ENCODE results near the gene NPM1. TPM values are rescaled to one million over a fixed set of nuclear protein-coding genes. Genes with fewer than 3 reads are reported as not detected.
A peak's percentile ranks its signal among the peaks of the same experiment; 100 is the strongest.

The NPM1 gene
- total RNA-seq, 1 donor from 2014 or later, result 1,016 TPM

DNA sequence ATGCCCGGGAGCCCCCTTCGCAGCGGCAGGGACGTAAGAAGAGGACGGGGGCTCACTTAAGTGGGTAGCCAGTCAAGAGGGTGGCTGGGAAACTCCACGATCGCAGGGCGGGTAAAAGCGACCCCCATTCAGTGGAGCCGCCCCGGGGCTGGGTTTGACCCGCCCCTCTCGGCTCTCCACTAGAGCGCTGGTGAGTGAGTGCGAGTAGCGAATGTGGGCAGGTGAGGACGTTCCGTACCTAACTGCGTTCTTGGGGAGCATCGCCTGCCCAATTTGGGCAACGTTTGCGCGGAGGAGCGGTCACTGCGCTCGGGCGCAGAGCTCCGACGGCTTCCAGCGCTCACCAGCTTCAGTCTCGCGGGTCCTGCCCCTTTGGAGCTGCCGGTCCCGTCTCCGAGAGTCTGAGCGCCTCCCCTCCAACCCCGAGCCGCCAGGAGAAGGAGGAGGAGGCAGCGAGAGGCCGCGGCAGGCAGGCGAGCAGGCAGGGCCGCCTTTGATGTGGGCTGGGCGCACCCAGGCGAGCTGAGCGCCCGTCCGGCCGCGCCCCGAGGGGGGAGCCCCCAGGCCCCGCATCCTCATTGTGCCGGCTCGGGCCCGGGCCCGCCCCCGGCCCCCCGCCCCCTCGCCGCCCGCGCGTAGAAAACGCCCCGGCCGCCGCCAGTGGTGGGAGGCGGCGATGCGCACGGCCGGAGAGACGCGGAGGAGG is 31.5 kb downstream of the NPM1 start, which contains the start of gene FGF18:
Gene FGF18 (plus strand): TSS at position 666 of the 706 bp plus-strand sequence. CDS start 553 bp downstream, outside the sequence.
- H3K27ac Mint-ChIP-seq (ENCODE audit: unreplicated experiment), result peak within 1 kb of the TSS; percentile 59
- peak; percentile 33 for TF ChIP-seq CTCF (IDR thresholded peaks at IDR 0.05; ENCODE audit: unreplicated experiment)
- no peaks in the 10 kb centered on the region for H3K36me3 Mint-ChIP-seq (ENCODE audit: low read depth, unreplicated experiment)
- H3K27me3 Mint-ChIP-seq (ENCODE audit: unreplicated experiment), result peaks cover 8% of the 10 kb centered on the region
- DNase-seq (ENCODE audit: low spot score), result peak; percentile 49
- no peaks in the 10 kb centered on the region for H3K9me3 Mint-ChIP-seq (ENCODE audit: unreplicated experiment)
- peak within 1 kb of the TSS; percentile 86 for H3K4me3 Mint-ChIP-seq (ENCODE audit: unreplicated experiment)
- H3K4me1 Mint-ChIP-seq (ENCODE audit: unreplicated experiment), result peaks cover 7% of the 10 kb centered on the region

DNA sequence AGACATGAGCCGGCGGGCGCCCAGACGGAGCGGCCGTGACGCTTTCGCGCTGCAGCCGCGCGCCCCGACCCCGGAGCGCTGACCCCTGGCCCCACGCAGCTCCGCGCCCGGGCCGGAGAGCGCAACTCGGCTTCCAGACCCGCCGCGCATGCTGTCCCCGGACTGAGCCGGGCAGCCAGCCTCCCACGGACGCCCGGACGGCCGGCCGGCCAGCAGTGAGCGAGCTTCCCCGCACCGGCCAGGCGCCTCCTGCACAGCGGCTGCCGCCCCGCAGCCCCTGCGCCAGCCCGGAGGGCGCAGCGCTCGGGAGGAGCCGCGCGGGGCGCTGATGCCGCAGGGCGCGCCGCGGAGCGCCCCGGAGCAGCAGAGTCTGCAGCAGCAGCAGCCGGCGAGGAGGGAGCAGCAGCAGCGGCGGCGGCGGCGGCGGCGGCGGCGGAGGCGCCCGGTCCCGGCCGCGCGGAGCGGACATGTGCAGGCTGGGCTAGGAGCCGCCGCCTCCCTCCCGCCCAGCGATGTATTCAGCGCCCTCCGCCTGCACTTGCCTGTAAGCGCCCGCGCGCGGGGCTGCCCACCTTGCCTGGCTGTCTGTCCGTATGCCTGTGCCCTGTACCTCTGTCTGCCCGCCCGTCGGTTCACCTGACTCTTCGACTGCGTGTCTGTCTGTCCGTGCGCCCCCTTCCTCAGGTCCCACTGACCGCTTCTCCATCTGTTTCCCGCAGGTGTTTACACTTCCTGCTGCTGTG is 32.2 kb downstream of the NPM1 start:
- peak; percentile 37 for DNase-seq (ENCODE audit: low spot score)
- no peak overlapping the region for H3K27ac Mint-ChIP-seq (ENCODE audit: unreplicated experiment)
- no peaks in the 10 kb centered on the region for H3K9me3 Mint-ChIP-seq (ENCODE audit: unreplicated experiment)
- H3K36me3 Mint-ChIP-seq (ENCODE audit: low read depth, unreplicated experiment), result no peaks in the 10 kb centered on the region
- H3K4me1 Mint-ChIP-seq (ENCODE audit: unreplicated experiment), result peaks cover 7% of the 10 kb centered on the region
- H3K27me3 Mint-ChIP-seq (ENCODE audit: unreplicated experiment), result peaks cover 8% of the 10 kb centered on the region
- H3K4me3 Mint-ChIP-seq (ENCODE audit: unreplicated experiment), result peak overlapping the region; percentile 82
- TF ChIP-seq CTCF (IDR thresholded peaks at IDR 0.05; ENCODE audit: unreplicated experiment), result no peak

DNA sequence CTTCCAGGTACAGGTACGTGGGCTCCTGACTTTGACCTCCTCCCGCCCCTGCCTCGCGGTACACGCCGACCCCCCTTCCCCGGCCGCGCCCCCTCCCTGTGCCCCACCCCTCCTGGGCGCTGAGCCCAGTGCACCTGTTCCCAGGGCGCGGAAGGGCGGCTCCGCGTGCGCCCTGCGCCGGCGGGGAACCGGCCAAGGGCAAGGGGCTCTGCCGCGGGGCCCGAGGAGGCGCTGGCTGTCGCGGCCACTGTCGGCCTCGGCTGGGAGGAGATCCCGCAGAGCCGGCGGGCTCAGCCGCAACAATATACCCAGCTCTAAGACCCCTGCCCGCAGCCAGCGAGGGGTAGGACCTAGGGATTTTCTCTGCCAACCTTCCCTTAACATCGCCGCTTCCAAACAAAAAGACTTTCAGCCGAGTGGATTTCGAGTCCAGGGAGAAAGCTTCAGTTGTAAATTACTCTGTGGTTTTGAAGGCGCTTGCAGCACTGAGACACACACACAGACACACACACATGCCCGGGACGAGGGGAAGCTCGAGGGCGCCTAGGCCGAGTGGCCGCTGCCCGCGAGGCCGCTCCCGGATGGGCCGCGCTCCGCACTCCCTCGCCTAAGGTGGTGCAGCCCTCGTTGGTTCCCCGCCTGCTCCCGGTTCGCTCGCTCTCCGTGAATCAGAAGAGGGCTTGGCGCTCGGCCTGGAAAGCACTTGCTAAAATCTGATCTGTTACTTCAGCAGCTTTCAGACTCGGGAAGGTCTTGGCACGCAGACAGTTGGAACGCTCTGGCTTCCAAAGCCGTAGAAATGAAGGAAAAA is 33.0 kb downstream of the NPM1 start:
- no peak overlapping the region for H3K27ac Mint-ChIP-seq (ENCODE audit: unreplicated experiment)
- H3K27me3 Mint-ChIP-seq (ENCODE audit: unreplicated experiment), result peaks cover 8% of the 10 kb centered on the region
- DNase-seq (ENCODE audit: low spot score), result no peak
- peaks cover 7% of the 10 kb centered on the region for H3K4me1 Mint-ChIP-seq (ENCODE audit: unreplicated experiment)
- H3K4me3 Mint-ChIP-seq (ENCODE audit: unreplicated experiment), result peak overlapping the region; percentile 82
- no peaks in the 10 kb centered on the region for H3K9me3 Mint-ChIP-seq (ENCODE audit: unreplicated experiment)
- H3K36me3 Mint-ChIP-seq (ENCODE audit: low read depth, unreplicated experiment), result no peaks in the 10 kb centered on the region
- no peak for TF ChIP-seq CTCF (IDR thresholded peaks at IDR 0.05; ENCODE audit: unreplicated experiment)

GRCh38 chr5:171421331-171422262 is 33.9 kb downstream of the NPM1 start:
- Mint-ChIP-seq H3K36me3 (ENCODE audit: low read depth, unreplicated experiment) (no peaks in the 10 kb centered on the region), H3K4me3 (ENCODE audit: unreplicated experiment) (no peak overlapping the region), H3K4me1 (ENCODE audit: unreplicated experiment) (peaks cover 7% of the 10 kb centered on the region), H3K27me3 (ENCODE audit: unreplicated experiment) (peaks cover 8% of the 10 kb centered on the region), H3K9me3 (ENCODE audit: unreplicated experiment) (no peaks in the 10 kb centered on the region), H3K27ac (ENCODE audit: unreplicated experiment) (no peak overlapping the region)
- DNase-seq (ENCODE audit: low spot score), result no peak
- no peak for TF ChIP-seq CTCF (IDR thresholded peaks at IDR 0.05; ENCODE audit: unreplicated experiment)
